Adrenal gland (tissue), 12 donors: ENCODE data around the gene KIF5C. TPM values are rescaled to one million over a fixed set of nuclear protein-coding genes. Genes with fewer than 3 reads are reported as not detected.

Source experiments
- DNase-seq, 7 donors: peaks; one replicate each; pipeline ENCODE4 v3.0.0-alpha.2; 2019 to 2020
- H3K27ac ChIP-seq, 5 donors: fragments of 200-600 bp; sonication (generic) in 4 of 5; 1 replicate in 3 of 5; 2 replicates in 2 of 5; pipeline versions ENCODE4 v1.5.1 to v1.8.0; 2016 to 2020; ENCODE audit warnings: mild to moderate bottlenecking in 1 of 5
- H3K27me3 ChIP-seq: fragments of 200-600 bp; 2 replicates; pipeline ENCODE4 v1.8.0; 2021
- H3K36me3 ChIP-seq, 2 donors: fragments of 200-600 bp; replicated peaks in 1 of 2; 1 replicate in 1 of 2; 2 replicates in 1 of 2; pipeline versions ENCODE4 v1.5.1 to v1.8.0; 2018 to 2022
- H3K4me1 ChIP-seq, 2 donors: fragments of 200-600 bp; replicated peaks in 1 of 2; 1 replicate in 1 of 2; 2 replicates in 1 of 2; pipeline versions ENCODE4 v1.5.1 to v1.8.0; 2018 to 2021
- H3K4me3 ChIP-seq, 4 donors: fragments of 200-600 bp; sonication (generic) in 3 of 4; one replicate each; pipeline ENCODE4 v1.5.1; 2016 to 2018
- H3K9me3 ChIP-seq, 3 donors: fragments of 200-600 bp; sonication (generic) in 1 of 3; replicated peaks in 1 of 3; 1 replicate in 2 of 3; 2 replicates in 1 of 3; pipeline versions ENCODE4 v1.5.1 to v1.8.0; 2016 to 2021
- POLR2A ChIP-seq, 2 donors: fragments of 450-650 bp; IDR thresholded peaks; one replicate each; pipeline ENCODE4 v1.6.1; 2017; ENCODE audit warnings: antibody characterized with exemption in 2 of 2, mild to moderate bottlenecking in 2 of 2, moderate library complexity in 1 of 2
- WGBS, 4 donors: extraction: QIAGEN DNeasy Blood & Tissue Kit in 2 of 4; methylation state at CpG; one replicate each; pipeline versions ENCODE4 v1.1.5 to v1.1.7; 2013 to 2017; 5-methylcytosine and 5-hydroxymethylcytosine counted together
- intact Hi-C, 2 donors: fragments of 100-400 bp; cut with DNase I; formaldehyde crosslinking; loops; one replicate each; pipeline versions ENCODE4 v1.14.1 to v1.15.0; 2022 to 2023
- polyA plus RNA-seq, 3 donors: library from polyadenylated mRNA; stranded (reverse); fragments of 200-250 nt in 2 of 3; fragments of 350-450 nt in 1 of 3; fragmentation: Illumina TruSeq in 1 of 3; extraction: RNeasy Lipid Tissue Mini Kit (QIAGEN cat#74804) in 1 of 3; gene quantifications; one replicate each; pipeline ENCODE4 v1.2.3, GENCODE V29; 2013 to 2014
- total RNA-seq, 9 donors: library from RNA; depleted of rRNA in 4 of 9; stranded (reverse); fragments of >200 nt in 4 of 9; fragments of 120-200 nt in 1 of 9; fragmentation: NEBNext Ultra II Directional in 1 of 9; extraction: Animal tissue kit (Norgen Biotek cat#: 25700) in 1 of 9; gene quantifications; one replicate each; pipeline versions ENCODE4 v1.1.0 to v1.2.4, GENCODE V29; 2013 to 2023
- TF ChIP-seq, protein P1 (sequence below), 6 experiments: fragments of 450-650 bp in 4 of 6; fragments of 200-600 bp in 2 of 6; sonication (generic) in 1 of 6; IDR thresholded peaks; 1 replicate in 5 of 6; 2 replicates in 1 of 6; pipeline versions ENCODE4 v1.5.1 to v1.8.0; 2016 to 2021; ENCODE audit warnings: antibody characterized with exemption in 6 of 6, mild to moderate bottlenecking in 2 of 6, moderate library complexity in 1 of 6
- donor health status: healthy with polysubstance abuse.
- donor health status: Bipolar disorder and iron deficiency.
- donor health status: DM: yes; HTN: yes; CAD: no.
- donor health status: DM: no; HTN: no; CAD: no.
- donor health status: DM: no; HTN: no; CAD: no.
- donor health status: DM: yes; HTN: yes; CAD: no.

The KIF5C gene
- total and polyA plus RNA-seq, 12 donors, result 9.1 to 62.1 (median 19.3) TPM

DNA sequence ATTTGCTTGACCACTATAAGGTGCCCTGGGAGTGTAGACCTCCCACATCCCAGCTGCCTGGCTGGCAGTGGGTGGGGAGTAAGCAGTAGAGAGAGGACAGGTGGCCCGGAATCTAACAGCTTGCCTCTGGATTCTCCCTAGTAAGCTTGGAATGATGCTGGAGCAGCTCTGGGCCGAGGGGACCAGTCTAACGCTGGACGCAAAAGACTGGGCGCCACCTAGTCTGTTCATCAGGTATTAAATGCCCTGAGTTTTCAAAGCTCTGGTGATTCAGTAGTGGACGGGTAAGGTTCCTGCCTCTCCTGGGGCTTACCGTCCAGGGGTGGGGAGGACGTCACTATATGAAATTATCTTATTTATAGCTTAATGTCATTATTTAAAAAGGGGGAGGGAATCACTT is 162.8 kb downstream of the KIF5C start:
- Histone ChIP-seq H3K9me3 (no peaks in the 10 kb centered on the region), H3K27ac (no peak overlapping the region), H3K4me1 (no peaks in the 10 kb centered on the region), H3K4me3 (no peak overlapping the region), H3K27me3 (peaks cover 35% of the 10 kb centered on the region), H3K36me3 (no peaks in the 10 kb centered on the region)
- 67 to 82% (median 76%) methylated on average over 7 to 8 of the region's 8 CpGs for WGBS, 4 donors
- no peak for TF ChIP-seq POLR2A (IDR thresholded peaks at IDR 0.05)
- TF ChIP-seq, protein P1, sequence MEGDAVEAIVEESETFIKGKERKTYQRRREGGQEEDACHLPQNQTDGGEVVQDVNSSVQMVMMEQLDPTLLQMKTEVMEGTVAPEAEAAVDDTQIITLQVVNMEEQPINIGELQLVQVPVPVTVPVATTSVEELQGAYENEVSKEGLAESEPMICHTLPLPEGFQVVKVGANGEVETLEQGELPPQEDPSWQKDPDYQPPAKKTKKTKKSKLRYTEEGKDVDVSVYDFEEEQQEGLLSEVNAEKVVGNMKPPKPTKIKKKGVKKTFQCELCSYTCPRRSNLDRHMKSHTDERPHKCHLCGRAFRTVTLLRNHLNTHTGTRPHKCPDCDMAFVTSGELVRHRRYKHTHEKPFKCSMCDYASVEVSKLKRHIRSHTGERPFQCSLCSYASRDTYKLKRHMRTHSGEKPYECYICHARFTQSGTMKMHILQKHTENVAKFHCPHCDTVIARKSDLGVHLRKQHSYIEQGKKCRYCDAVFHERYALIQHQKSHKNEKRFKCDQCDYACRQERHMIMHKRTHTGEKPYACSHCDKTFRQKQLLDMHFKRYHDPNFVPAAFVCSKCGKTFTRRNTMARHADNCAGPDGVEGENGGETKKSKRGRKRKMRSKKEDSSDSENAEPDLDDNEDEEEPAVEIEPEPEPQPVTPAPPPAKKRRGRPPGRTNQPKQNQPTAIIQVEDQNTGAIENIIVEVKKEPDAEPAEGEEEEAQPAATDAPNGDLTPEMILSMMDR (IDR thresholded peaks at IDR 0.05), result no peak
- intact Hi-C loops, result no loop called here
- no peak for DNase-seq

DNA sequence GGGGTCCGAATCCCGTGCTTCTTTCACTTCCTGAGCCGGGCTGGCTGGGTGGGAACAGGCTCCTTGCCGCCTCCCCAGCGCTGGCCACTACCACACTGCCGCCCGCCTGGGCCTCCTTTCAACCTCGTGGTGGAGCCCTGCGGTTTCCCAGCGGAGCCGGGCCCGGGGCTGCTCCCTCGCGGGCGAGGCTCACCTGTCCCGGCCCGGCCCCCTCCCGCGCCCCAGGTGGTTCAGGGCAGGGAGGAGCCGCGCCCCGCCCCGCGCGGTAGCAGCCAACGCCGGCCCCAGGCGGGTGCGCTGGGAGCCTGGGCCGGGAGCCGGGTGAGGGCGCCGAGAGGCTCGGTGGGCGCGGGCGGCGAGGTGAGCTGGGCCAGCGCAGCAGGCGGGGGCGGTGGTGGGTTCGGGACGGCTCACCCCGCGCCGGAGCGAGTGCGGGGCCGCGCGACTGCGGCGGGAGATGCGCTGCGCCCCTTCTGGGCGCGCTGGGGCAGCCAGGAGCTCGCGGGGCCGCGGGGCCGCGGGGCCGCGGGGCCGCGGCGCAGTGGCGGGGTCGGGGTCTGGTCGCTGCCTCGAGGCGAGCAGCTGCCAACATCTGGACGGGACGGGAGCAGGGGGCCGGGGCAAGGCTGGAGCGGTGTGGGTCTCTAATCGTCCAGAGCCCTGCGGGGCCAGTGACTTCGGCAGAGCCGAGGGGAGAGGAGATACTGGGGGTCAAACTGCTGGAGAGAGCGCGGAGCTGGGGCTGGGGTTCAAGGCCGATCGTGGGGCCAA is 163.6 kb downstream of the KIF5C start, which contains the start of gene LYPD6B:
TSS of gene LYPD6B (plus strand) at position 258 of the 771 bp plus-strand sequence. CDS start 92,250 bp downstream, outside the sequence.
- Histone ChIP-seq H3K4me3 (peak within 1 kb of the TSS in 1 of 4 donors; percentile 53), H3K27me3 (peaks cover 35% of the 10 kb centered on the region), H3K27ac (no peak within 1 kb of the TSS), H3K9me3 (no peaks in the 10 kb centered on the region), H3K4me1 (no peaks in the 10 kb centered on the region), H3K36me3 (no peaks in the 10 kb centered on the region)
- intact Hi-C loops, result no loop called here
- TF ChIP-seq POLR2A (IDR thresholded peaks at IDR 0.05), result no peak
- TF ChIP-seq, protein P1 (IDR thresholded peaks at IDR 0.05), result no peak
- whole genome bisulfite sequencing, 4 donors, result 2 to 20% (median 5%) methylated on average over 2 to 85 of the region's 85 CpGs
- no peak for DNase-seq

- Histone ChIP-seq H3K36me3 (no peaks in the 10 kb centered on the region), H3K27me3 (peaks cover 35% of the 10 kb centered on the region), H3K9me3 (no peaks in the 10 kb centered on the region), H3K4me3 (no peak overlapping the region), H3K4me1 (no peaks in the 10 kb centered on the region), H3K27ac (no peak overlapping the region)
- no peak for DNase-seq
- WGBS, 4 donors, result 28 to 63% (median 32%) methylated on average over 1 to 11 of the region's 11 CpGs
- TF ChIP-seq POLR2A (IDR thresholded peaks at IDR 0.05), result no peak
- TF ChIP-seq, protein P1 (IDR thresholded peaks at IDR 0.05), result no peak
- intact Hi-C loops, result no loop called here
These were observed 164.2 kb downstream of the KIF5C start for GRCh38 chr2:149039213-149039724.

- TF ChIP-seq, protein P1 (IDR thresholded peaks at IDR 0.05), result peak in 2 of 6 experiments; percentile 11 to 22
- TF ChIP-seq POLR2A (IDR thresholded peaks at IDR 0.05), result no peak
- H3K27me3 ChIP-seq, result peaks cover 35% of the 10 kb centered on the region
- H3K4me3 ChIP-seq, result no peak overlapping the region
- intact Hi-C loops, result no loop called here
- H3K9me3 ChIP-seq, result no peaks in the 10 kb centered on the region
- H3K27ac ChIP-seq, result no peak overlapping the region
- no peak for DNase-seq
- no peaks in the 10 kb centered on the region for H3K36me3 ChIP-seq
- no peaks in the 10 kb centered on the region for H3K4me1 ChIP-seq
- 65 to 76% (median 74%) methylated on average over 7 of the region's 7 CpGs for WGBS, 4 donors
These were observed 165.4 kb downstream of the KIF5C start for GRCh38 chr2:149040451-149040850.
